ENCODE measurements around the gene DDX41.
A peak's percentile ranks its signal among the peaks of the same experiment; 100 is the strongest.

Gene DDX41

GRCh38 chr5:177511796-177512675 is 4.7 kb downstream of the DDX41 start:
- H3K4me1 ChIP-seq (ENCODE audit: control insufficient read depth in 2 of 2, insufficient read depth in 1 of 2, low read depth in 1 of 2, low read length in 2 of 2): peaks cover 7 to 20% of the 10 kb centered on the region in 2 donors
- H2BK120ac ChIP-seq (ENCODE audit: low read depth, low read length): no peak overlapping the region
- H2AK5ac ChIP-seq (ENCODE audit: low read depth, low read length): no peak overlapping the region
- no peak overlapping the region for H3K27ac ChIP-seq (replicated peaks; ENCODE audit: low read length)
- H2BK15ac ChIP-seq (ENCODE audit: low read length): no peak overlapping the region
- peak overlapping the region; percentile 86 for H4K8ac ChIP-seq (ENCODE audit: low read depth, low read length)
- peak overlapping the region; percentile 31 for H3K23ac ChIP-seq (ENCODE audit: low read depth, low read length, poor library complexity)
- WGBS, 2 donors (ENCODE audit: extremely low coverage in 2 of 2, insufficient read length in 2 of 2, insufficient replicate concordance in 1 of 2): no CpG with 5 or more reads among the region's 34 CpGs
- H3K4me2 ChIP-seq (ENCODE audit: insufficient read depth, low read length, poor library complexity, severe bottlenecking): no peak overlapping the region
- no peak overlapping the region for H2AFZ ChIP-seq (ENCODE audit: low read length)
- no peak overlapping the region for H3K14ac ChIP-seq (ENCODE audit: low read length)
- H3K9me3 ChIP-seq (replicated peaks in 1 of 2; ENCODE audit: control insufficient read depth in 2 of 2, insufficient read depth in 1 of 2, low read depth in 1 of 2, low read length in 2 of 2): no peaks in the 10 kb centered on the region
- H3K9ac ChIP-seq (ENCODE audit: low read depth, low read length, poor library complexity): no peak overlapping the region
- H3K79me1 ChIP-seq (ENCODE audit: low read depth, low read length): peaks cover 23% of the 10 kb centered on the region
- no peaks in the 10 kb centered on the region for H3K27me3 ChIP-seq (ENCODE audit: control insufficient read depth in 3 of 3, insufficient read depth in 3 of 3, low read depth in 1 of 3, low read length in 3 of 3)
- no peak overlapping the region for H3K4me3 ChIP-seq (ENCODE audit: low read length in 2 of 2)
- H3K4ac ChIP-seq (ENCODE audit: low read length): no peak overlapping the region
- DNase-seq (ENCODE audit: low spot score): no peak
- no peak overlapping the region for H2BK5ac ChIP-seq (ENCODE audit: low read length)
- no peak overlapping the region for H2BK12ac ChIP-seq (ENCODE audit: low read length)
- H3K18ac ChIP-seq (ENCODE audit: low read length): no peak overlapping the region
- H3K36me3 ChIP-seq (replicated peaks in 1 of 2; ENCODE audit: control insufficient read depth in 2 of 2, insufficient read depth in 2 of 2, low read length in 2 of 2): peaks cover 51 to 65% of the 10 kb centered on the region in 2 donors
- no peak overlapping the region for H4K91ac ChIP-seq (ENCODE audit: low read depth, low read length, poor library complexity)

GRCh38 chr5:177511181-177511580 is 5.6 kb downstream of the DDX41 start:
- Histone ChIP-seq H3K23ac (ENCODE audit: low read depth, low read length, poor library complexity) (no peak overlapping the region), H3K18ac (ENCODE audit: low read length) (no peak overlapping the region), H3K9ac (ENCODE audit: low read depth, low read length, poor library complexity) (no peak overlapping the region), H3K27ac (replicated peaks; ENCODE audit: low read length) (no peak overlapping the region), H2BK15ac (ENCODE audit: low read length) (no peak overlapping the region), H3K79me1 (ENCODE audit: low read depth, low read length) (peaks cover 18% of the 10 kb centered on the region), H2BK5ac (ENCODE audit: low read length) (no peak overlapping the region), H4K8ac (ENCODE audit: low read depth, low read length) (no peak overlapping the region), H3K36me3 (replicated peaks in 1 of 2; ENCODE audit: control insufficient read depth in 2 of 2, insufficient read depth in 2 of 2, low read length in 2 of 2) (peaks cover 51 to 64% of the 10 kb centered on the region in 2 donors), H3K4me1 (ENCODE audit: control insufficient read depth in 2 of 2, insufficient read depth in 1 of 2, low read depth in 1 of 2, low read length in 2 of 2) (peaks cover 5 to 19% of the 10 kb centered on the region in 2 donors), H3K9me3 (replicated peaks in 1 of 2; ENCODE audit: control insufficient read depth in 2 of 2, insufficient read depth in 1 of 2, low read depth in 1 of 2, low read length in 2 of 2) (no peaks in the 10 kb centered on the region), H3K27me3 (ENCODE audit: control insufficient read depth in 3 of 3, insufficient read depth in 3 of 3, low read depth in 1 of 3, low read length in 3 of 3) (no peaks in the 10 kb centered on the region), H3K4ac (ENCODE audit: low read length) (no peak overlapping the region), H2BK120ac (ENCODE audit: low read depth, low read length) (no peak overlapping the region), H4K91ac (ENCODE audit: low read depth, low read length, poor library complexity) (no peak overlapping the region), H3K4me3 (ENCODE audit: low read length in 2 of 2) (no peak overlapping the region), H2BK12ac (ENCODE audit: low read length) (no peak overlapping the region), H2AK5ac (ENCODE audit: low read depth, low read length) (no peak overlapping the region), H3K4me2 (ENCODE audit: insufficient read depth, low read length, poor library complexity, severe bottlenecking) (no peak overlapping the region), H3K14ac (ENCODE audit: low read length) (no peak overlapping the region), H2AFZ (ENCODE audit: low read length) (no peak overlapping the region)
- no CpG with 5 or more reads among the region's 5 CpGs for WGBS, 2 donors (ENCODE audit: extremely low coverage in 2 of 2, insufficient read length in 2 of 2, insufficient replicate concordance in 1 of 2)
- no peak for DNase-seq (ENCODE audit: low spot score)

- Histone ChIP-seq H3K4me2 (ENCODE audit: insufficient read depth, low read length, poor library complexity, severe bottlenecking) (no peak overlapping the region), H4K8ac (ENCODE audit: low read depth, low read length) (no peak overlapping the region), H3K27ac (replicated peaks; ENCODE audit: low read length) (no peak overlapping the region), H2BK12ac (ENCODE audit: low read length) (no peak overlapping the region), H2AK5ac (ENCODE audit: low read depth, low read length) (no peak overlapping the region), H2AFZ (ENCODE audit: low read length) (no peak overlapping the region), H3K36me3 (replicated peaks in 1 of 2; ENCODE audit: control insufficient read depth in 2 of 2, insufficient read depth in 2 of 2, low read length in 2 of 2) (peaks cover 49 to 58% of the 10 kb centered on the region in 2 donors), H2BK5ac (ENCODE audit: low read length) (no peak overlapping the region), H3K4me3 (ENCODE audit: low read length in 2 of 2) (no peak overlapping the region), H3K14ac (ENCODE audit: low read length) (no peak overlapping the region), H3K9me3 (replicated peaks in 1 of 2; ENCODE audit: control insufficient read depth in 2 of 2, insufficient read depth in 1 of 2, low read depth in 1 of 2, low read length in 2 of 2) (no peaks in the 10 kb centered on the region), H3K18ac (ENCODE audit: low read length) (no peak overlapping the region), H3K27me3 (ENCODE audit: control insufficient read depth in 3 of 3, insufficient read depth in 3 of 3, low read depth in 1 of 3, low read length in 3 of 3) (no peaks in the 10 kb centered on the region), H3K4me1 (ENCODE audit: control insufficient read depth in 2 of 2, insufficient read depth in 1 of 2, low read depth in 1 of 2, low read length in 2 of 2) (peaks cover 2 to 13% of the 10 kb centered on the region in 2 donors), H3K4ac (ENCODE audit: low read length) (no peak overlapping the region), H4K91ac (ENCODE audit: low read depth, low read length, poor library complexity) (no peak overlapping the region), H3K23ac (ENCODE audit: low read depth, low read length, poor library complexity) (no peak overlapping the region), H2BK15ac (ENCODE audit: low read length) (no peak overlapping the region), H3K79me1 (ENCODE audit: low read depth, low read length) (peaks cover 13% of the 10 kb centered on the region), H3K9ac (ENCODE audit: low read depth, low read length, poor library complexity) (no peak overlapping the region), H2BK120ac (ENCODE audit: low read depth, low read length) (no peak overlapping the region)
- WGBS, 2 donors (ENCODE audit: extremely low coverage in 2 of 2, insufficient read length in 2 of 2, insufficient replicate concordance in 1 of 2): no CpG with 5 or more reads among the region's 15 CpGs
- no peak for DNase-seq (ENCODE audit: low spot score)
Observed at GRCh38 chr5:177510567-177511053, 6.2 kb downstream of the DDX41 start.

GRCh38 chr5:177509991-177510566 is 6.7 kb downstream of the DDX41 start:
- no peak for DNase-seq (ENCODE audit: low spot score)
- Histone ChIP-seq H4K91ac (ENCODE audit: low read depth, low read length, poor library complexity) (no peak overlapping the region), H3K23ac (ENCODE audit: low read depth, low read length, poor library complexity) (peak overlapping the region; percentile 49), H2BK120ac (ENCODE audit: low read depth, low read length) (no peak overlapping the region), H3K18ac (ENCODE audit: low read length) (no peak overlapping the region), H2AFZ (ENCODE audit: low read length) (no peak overlapping the region), H2BK5ac (ENCODE audit: low read length) (no peak overlapping the region), H3K79me1 (ENCODE audit: low read depth, low read length) (peaks cover 13% of the 10 kb centered on the region), H2BK12ac (ENCODE audit: low read length) (no peak overlapping the region), H3K9ac (ENCODE audit: low read depth, low read length, poor library complexity) (no peak overlapping the region), H3K27ac (replicated peaks; ENCODE audit: low read length) (no peak overlapping the region), H3K14ac (ENCODE audit: low read length) (no peak overlapping the region), H3K4me3 (ENCODE audit: low read length in 2 of 2) (no peak overlapping the region), H4K8ac (ENCODE audit: low read depth, low read length) (no peak overlapping the region), H3K9me3 (replicated peaks in 1 of 2; ENCODE audit: control insufficient read depth in 2 of 2, insufficient read depth in 1 of 2, low read depth in 1 of 2, low read length in 2 of 2) (no peaks in the 10 kb centered on the region), H3K36me3 (replicated peaks in 1 of 2; ENCODE audit: control insufficient read depth in 2 of 2, insufficient read depth in 2 of 2, low read length in 2 of 2) (peaks cover 44 to 53% of the 10 kb centered on the region in 2 donors), H3K4ac (ENCODE audit: low read length) (no peak overlapping the region), H2BK15ac (ENCODE audit: low read length) (no peak overlapping the region), H2AK5ac (ENCODE audit: low read depth, low read length) (no peak overlapping the region), H3K4me2 (ENCODE audit: insufficient read depth, low read length, poor library complexity, severe bottlenecking) (no peak overlapping the region), H3K4me1 (ENCODE audit: control insufficient read depth in 2 of 2, insufficient read depth in 1 of 2, low read depth in 1 of 2, low read length in 2 of 2) (peaks cover 2 to 12% of the 10 kb centered on the region in 2 donors), H3K27me3 (ENCODE audit: control insufficient read depth in 3 of 3, insufficient read depth in 3 of 3, low read depth in 1 of 3, low read length in 3 of 3) (no peaks in the 10 kb centered on the region)
- WGBS, 2 donors (ENCODE audit: extremely low coverage in 2 of 2, insufficient read length in 2 of 2, insufficient replicate concordance in 1 of 2): no CpG with 5 or more reads among the region's 11 CpGs
